ENCODE measurements around the gene CAND2.

DNA sequence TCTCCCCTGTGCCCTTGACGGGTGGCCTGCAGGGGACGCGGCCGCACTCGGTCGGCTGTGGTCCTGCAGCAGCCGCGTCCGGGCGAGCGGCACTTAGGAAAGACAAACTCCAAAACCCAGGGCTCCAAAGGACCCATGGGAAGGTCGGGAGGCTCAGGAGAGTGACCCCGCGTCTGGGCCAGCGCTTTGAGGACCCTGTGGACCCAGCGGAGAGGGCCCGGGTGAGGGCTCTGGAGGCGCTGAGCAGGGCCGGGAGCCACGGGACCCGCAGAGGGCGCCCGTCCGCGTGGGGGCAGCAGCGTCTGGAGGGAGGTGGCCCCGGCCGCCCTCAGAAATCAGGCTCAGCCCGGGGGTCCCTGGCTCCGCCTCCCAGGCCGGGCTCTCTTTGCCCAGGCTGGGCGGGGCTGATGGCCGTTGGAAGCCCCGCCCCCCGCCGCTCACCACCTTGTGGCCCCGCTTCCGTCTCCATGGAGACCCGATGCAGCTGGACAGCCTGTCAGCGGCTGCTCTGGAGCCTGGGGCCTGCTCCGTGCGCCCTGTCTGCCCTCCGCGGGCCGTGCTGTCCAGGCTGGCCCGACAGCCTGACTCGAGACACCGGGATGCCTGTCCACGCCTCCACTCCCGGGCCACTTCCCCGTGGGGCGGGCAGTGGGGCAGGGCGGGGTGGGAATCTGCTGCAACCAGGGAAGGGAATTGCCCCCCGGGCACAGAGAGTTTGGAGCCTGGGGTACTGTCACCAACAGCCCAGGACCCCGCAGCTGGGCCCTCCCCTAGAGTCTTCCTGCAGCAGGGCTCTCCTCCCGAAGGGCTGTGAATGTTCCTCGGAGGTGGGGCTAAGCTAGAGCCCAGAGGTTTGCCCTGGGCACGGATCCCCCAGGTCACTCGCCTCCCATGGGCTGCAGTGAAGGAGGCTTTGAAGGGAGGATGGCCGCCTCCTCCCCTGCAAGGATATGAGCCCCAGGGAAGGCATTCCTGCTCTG is 79.7 kb downstream of the CAND2 start:
- TF ChIP-seq, protein P1, sequence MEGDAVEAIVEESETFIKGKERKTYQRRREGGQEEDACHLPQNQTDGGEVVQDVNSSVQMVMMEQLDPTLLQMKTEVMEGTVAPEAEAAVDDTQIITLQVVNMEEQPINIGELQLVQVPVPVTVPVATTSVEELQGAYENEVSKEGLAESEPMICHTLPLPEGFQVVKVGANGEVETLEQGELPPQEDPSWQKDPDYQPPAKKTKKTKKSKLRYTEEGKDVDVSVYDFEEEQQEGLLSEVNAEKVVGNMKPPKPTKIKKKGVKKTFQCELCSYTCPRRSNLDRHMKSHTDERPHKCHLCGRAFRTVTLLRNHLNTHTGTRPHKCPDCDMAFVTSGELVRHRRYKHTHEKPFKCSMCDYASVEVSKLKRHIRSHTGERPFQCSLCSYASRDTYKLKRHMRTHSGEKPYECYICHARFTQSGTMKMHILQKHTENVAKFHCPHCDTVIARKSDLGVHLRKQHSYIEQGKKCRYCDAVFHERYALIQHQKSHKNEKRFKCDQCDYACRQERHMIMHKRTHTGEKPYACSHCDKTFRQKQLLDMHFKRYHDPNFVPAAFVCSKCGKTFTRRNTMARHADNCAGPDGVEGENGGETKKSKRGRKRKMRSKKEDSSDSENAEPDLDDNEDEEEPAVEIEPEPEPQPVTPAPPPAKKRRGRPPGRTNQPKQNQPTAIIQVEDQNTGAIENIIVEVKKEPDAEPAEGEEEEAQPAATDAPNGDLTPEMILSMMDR (conservative IDR thresholded peaks at IDR 0.05): no peak
- TF ChIP-seq EZH2 (IDR thresholded peaks at IDR 0.05; ENCODE audit: low read depth): no peak

Measured in PC-9 (cell line).